NCI-H1436 treated with DMSO at 0.1 percent for 48 hours (cell line): ENCODE results near the gene KREMEN1.

ENCODE experiments used
- DNase-seq: peaks from one replicate; lab custom pipeline; 2025; lab: John Stamatoyannopoulos, UW

The KREMEN1 gene

GRCh38 chr22:29184849-29185490, 112.1 kb downstream of the KREMEN1 start:
- no peak for DNase-seq

GRCh38 chr22:29186302-29186701, 113.5 kb downstream of the KREMEN1 start:
- no peak for DNase-seq

DNA sequence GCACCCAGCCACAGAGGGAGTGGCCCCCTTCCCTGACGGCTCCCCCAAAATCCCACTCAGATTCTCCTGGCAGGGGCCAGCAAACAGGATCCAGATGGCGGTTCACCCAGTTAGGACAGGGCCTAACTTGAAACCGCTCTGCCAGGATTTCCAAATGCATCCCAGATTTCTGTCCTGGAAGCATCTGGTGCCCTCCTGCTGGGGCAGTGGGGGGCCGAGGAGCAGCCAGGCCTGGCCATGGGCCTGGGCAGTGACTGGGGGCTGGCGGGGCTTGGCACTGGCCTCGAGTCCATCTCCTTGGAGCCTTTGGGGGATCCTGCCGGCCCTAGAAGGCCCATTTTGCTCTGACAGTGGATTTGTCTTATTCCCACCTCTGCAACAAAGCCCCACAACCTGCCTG, 115.0 kb downstream of the KREMEN1 start:
- no peak for DNase-seq

GRCh38 chr22:29190051-29190450, 117.2 kb downstream of the KREMEN1 start:
- no peak for DNase-seq

DNA sequence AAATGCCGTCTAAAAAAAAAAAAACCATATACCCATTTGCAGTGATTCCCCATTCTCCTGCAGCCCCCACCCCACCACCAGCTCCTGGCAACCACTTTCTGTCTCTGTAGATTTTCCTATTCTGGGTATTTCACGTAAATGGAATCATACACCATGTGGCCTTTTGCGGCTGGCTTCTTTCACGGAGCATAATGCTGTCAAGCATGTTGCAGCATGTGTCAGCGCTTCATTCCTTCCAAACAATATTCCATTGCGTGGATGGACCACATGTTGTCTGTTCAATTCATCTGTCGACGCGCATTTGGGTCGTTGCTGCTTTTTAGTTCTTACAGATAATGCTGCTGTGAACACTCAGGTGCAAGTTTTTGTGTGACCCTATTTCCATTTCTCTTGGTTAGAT, 118.1 kb downstream of the KREMEN1 start:
- no peak for DNase-seq

- no peak for DNase-seq
Measured at GRCh38 chr22:29193021-29193420, 120.2 kb downstream of the KREMEN1 start.

DNA sequence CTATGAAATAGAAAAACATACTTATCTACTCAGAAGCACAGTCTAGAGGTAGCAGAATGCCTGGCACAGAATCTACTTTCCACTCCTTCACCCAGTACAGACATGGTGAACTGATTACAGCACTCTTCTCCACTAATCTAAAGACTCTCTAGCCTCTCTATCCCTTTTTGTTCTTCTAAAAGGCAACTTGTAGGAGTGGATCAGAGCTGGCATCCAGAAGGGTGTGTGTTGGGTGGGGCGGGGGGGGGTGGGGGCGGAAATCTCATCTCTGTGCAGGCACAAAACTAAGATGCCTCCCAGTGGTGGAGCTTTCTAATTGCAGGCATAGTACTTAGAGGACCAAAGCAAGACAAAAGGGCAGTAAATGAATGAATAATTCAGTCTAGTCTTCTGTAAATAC, 121.3 kb downstream of the KREMEN1 start:
- no peak for DNase-seq

- DNase-seq: no peak
Measured at GRCh38 chr22:29195118-29195963, 122.5 kb downstream of the KREMEN1 start.

GRCh38 chr22:29195964-29196666, 123.3 kb downstream of the KREMEN1 start:
- no peak for DNase-seq

GRCh38 chr22:29197096-29197495, 124.3 kb downstream of the KREMEN1 start:
- DNase-seq: no peak

DNA sequence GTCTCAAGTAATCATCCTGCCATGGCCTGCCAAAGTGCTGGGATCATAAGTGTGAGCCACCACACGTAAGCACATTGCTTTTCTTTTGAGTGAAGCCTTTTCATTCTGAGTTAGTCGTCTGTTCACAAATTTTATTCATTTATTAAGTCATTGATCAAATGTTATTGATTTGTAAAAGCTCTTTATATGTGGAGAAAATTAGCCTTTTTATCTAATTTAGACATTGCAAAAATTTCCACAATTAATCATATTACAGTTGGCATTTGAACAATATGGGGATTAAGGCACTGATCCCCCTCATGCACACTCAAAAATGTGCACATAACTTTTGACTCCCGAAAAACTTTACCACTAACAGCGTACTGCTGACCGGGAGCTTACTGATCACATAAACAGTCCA, 125.4 kb downstream of the KREMEN1 start:
- DNase-seq: no peak

DNA sequence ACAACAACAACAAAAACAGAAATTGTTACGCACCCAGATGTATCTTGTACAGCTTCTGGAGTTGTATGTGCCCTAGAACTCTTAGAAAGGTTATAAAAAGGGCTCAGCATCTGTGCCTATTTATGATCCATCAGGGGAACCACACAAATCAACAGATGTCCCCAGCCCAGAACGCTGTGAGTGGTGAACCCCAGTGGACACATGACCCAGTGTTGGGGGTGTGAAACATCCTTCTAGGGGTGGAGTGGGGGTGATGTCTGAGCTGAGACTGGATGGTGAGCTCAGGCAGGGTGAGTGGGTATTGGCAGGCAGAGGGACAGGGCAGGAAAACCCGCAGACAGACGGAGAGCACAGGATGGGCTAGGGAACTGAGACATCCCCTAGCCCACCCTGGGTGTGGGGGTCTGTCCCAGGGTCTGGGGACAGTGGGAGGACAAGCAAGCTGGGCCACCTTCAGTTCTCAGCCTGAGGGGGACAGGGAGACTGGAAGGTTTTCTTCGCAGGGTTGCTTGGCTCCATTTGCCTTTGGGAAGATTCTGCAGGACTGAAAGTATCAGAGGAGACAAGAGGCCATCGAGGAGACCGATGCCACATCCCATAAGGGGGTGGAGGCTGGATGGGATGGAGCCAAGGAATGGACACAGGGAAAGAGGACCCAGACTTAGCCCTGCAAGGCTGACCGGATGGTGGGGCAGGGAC, 127.0 kb downstream of the KREMEN1 start:
- DNase-seq: no peak

DNA sequence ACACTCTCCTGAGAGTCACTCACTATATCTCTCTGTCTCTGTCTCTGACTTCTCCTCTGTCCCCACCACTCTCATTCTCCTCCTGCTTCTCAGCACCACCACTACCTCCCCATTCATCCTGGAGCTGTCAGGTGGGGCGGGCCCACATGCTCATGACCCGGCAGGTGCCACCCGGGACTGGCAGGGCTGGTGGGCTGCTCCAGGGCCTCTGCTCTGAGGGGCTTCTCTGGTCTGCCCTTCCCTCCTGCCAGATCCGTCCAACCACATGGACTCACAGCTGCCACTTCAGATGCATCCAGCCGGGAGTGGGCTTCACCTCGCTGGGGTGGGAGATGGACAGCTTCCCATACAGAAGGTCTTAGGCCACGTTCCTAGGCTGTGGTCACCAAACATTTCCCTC, 128.1 kb downstream of the KREMEN1 start:
- no peak for DNase-seq

DNA sequence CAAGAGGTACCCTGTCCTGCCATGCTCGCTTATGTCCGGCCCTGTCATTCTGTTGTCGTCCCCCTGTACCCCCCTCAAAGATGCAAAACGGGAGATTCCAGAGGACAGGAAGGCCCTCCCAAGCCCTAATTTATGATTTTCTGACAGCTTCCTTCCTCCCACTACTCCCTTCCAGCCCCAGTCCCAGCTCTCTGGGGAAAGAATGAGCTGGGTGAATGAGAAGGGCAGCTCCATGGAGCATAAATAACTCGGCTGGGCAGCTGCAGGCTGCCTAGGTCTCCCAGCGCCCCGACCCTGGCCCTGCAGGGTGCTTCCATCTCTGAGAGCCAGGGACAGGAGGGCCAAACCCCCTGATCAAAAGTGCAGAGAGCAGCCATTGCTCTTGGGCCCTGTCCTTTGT, 128.9 kb downstream of the KREMEN1 start:
- DNase-seq: no peak

- no peak for DNase-seq
Measured at GRCh38 chr22:29202212-29203192, 129.7 kb downstream of the KREMEN1 start.

DNA sequence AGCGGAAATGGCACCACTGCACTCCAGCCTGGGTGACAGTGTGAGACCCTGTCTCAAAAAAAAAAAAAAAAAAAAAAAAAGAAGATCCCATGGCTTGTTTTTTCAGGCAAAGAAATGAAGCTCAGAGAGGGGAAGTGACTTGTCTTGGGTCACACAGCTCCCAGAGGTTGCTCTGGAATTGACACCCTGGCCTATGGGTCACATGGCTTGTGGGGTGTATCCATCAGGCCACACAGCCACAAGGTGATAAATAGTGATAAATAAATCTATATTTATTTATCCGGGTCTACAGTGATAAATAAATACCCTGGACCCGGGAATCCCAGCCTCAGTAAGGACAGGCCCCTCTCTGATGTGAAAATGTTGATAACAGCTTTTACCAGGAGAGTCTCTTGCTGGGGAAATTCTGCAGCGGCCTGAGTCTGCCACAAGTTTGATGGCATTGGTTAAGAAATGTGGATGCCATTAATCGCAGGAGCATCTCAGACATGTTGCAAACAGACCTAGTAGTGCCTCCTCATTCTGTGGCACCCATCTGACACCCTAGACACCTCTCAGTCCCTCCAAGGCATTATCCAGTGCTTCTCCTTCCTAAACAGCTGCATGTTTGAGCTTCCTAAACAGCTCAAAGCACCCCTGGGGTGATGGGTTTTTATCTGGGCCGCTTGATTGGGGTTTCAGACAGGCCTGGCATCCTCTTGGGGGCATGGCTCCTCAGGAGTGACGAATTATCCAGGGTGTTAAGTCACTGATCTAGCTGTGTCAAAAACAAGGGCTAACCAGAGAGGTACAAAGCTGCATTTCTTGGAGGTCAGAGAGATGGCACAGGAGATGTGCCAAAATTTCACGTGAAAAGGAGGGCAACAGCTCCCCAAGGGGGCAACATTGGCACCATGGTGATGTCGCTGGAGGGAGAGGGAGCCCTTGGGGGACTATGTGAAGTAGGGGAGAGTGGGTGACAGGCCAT, 130.9 kb downstream of the KREMEN1 start:
- no peak for DNase-seq

DNA sequence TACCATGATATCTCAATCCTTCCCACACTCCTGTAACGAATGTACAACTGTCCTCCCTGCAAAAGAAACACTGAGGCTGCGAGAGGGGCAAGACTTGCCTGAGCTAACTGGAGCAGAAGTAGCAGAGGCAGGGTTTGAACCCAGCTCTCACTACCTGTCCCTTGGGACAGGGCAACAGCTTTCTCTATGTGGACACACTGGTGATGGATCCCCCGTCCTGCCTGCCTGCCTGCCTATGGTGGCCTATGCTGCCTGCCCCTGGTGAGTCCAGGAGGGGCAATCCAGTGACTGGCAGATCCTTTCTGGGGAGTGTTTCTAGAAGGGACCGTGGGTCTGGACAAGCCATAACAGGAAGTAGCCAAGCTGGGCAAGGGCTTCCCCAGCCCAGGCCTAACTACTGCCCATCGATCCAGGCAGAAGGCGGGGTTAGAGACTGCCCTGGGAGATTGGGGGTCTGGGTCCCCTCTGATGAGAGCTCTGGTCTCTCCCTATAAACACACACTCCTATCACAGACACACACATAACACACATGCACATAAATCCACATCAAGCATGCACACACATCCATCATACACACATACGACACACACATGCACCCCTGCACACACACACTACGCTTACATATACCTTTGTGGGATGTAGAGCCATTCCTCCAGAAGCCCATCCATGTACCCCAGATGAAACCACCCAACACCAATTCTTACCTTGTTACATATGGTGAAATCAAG, 131.8 kb downstream of the KREMEN1 start:
- no peak for DNase-seq

DNA sequence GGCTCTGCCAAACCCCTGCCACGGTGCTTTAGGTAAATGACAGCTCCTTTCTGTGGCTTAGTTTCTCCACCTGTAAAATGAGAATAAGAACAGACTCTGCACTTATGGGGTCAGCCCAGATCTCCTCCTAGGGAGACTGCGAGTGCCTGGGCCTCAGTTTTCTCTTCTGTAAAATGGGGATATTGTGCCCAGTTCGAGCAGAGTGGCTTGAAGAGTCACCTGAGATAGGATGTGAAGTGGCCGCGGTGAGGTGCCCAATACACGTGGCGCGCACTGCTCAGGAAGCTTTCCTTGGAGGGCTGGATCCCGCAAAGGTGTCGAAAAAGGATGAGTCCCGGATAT, 132.4 kb downstream of the KREMEN1 start:
- no peak for DNase-seq

DNA sequence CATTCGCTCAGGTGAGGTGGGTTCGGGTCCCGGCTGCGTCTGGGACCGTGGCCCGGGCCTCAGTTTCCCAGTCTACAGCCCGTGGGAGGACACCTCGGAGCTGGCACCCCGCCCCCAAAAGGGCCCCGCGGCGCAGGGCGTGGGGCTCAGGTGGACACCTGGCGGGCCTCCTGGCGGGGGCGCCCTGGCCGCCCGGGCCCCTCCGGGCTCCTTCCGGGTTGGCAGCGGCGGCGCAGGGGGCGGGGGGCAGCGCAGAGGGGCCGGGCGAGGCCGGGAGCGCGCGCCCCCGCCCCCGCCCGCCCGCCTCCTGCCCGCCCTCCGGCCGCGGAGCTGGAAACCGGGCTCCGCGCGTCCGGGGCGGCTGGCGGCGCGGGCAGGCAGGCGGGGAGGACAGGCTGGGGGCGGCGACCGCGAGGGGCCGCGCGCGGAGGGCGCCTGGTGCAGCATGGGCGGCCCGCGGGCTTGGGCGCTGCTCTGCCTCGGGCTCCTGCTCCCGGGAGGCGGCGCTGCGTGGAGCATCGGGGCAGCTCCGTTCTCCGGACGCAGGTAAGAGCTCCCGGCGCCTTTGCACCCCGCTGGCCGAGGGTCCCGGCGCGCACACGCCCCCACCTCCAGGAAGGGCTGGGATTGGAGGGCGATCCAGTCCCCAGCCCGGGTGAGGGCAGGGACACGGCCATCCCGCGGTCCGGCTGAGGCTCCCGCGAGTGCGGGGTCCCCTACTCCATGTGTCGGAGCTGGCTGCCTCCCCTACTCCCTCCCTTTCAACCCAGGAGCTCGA, 132.9 kb downstream of the KREMEN1 start, which contains the start of gene EMID1:
Gene EMID1, plus strand, starts transcription at position 303 of the 778 bp plus-strand sequence. Its CDS starts 143 bp downstream, at position 446.
- no peak for DNase-seq
